Measurements from ENCODE around the gene KCNJ10.
"Not testable (repeated sequence)": the region's sequence is repeated elsewhere in the genome, so short reads cannot be mapped to it uniquely, and the experiment has no call there.

The KCNJ10 gene

DNA sequence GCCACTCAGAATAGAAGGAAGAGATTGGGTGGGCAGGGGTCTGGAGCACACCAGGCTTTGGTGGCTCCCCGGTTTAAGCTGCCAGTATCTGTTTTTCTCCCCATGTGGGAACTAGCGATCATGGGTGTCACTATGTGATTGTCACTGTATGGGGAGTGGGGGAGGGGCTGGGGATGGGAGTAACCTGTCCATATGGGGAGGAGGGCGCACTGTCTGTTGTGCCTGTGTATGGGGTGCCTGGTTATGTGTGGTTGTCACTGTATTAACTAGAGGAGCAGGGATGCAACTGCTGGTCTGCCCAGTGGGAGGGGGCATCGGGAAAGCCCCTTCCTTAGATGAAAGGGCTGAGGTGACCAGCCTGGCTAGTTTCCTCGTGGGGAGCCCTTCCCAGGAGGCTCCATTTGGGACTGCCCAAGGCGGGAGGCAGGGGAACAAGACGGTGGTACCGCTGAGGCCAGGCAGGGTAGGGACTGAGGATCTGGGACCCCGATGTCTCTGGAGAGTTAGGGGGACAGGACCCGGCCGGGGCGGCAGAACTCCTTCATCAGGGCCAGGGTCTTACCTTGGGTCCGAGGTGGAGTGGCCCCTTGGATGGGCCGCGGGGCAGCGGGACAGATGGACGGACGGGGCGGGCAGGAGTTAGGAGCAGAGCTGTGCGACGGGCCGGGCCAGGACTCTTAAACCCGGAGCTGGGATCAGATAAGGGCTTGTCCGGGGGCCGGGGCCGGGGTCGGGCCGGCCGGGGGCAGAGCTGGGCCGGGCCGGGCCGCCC, at the start of gene KCNJ10:
KCNJ10 (minus strand) TSS at position 701 of the 772 bp plus-strand sequence. CDS start 27,628 bp downstream, outside the sequence.
- DNase-seq (ENCODE audit: low read depth in 3 of 3), result no peak

DNA sequence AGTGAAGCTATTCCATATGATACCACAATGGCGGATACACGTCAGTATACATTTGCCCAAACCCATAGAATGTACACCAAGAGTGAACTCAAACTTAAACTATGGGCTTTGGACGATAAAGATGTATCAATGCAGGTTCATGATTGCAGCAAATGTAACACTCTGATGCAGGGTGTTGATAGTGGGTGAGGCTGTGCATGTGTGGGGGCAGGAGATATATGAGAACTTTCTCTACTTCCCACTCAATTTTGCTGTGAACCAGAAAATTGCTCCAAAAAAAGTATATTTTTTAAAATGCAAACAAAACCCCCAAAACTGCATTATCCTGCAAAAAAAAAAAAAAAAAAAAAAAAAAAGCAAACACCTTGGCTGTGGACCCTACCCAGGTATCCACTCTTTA, 49.0 kb upstream of the KCNJ10 start:
- DNase-seq (ENCODE audit: low read depth in 3 of 3), result no peak

DNA sequence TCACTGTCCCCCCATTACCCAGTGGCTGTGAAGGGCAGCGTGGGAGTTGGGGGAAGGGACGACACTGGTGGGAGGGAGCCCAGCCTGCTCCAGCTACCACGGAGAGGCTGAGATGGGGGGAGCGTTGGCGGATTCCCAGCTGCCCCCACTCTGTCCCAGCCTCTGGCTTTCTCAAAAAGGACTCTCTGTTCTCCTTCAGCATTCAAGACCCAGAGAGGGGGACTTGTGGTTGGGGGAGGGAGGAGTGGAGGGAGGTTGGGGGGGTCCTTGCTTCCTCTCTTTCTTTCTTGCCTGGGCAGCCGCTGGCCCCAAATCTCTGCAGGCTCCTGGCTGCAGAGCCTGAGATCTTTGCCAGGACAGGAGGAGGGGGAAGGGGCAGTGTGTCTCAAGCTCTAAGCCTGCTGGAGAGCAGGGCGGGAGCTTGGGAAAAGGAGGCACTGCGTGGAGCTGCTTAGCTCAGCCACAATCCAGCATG, 47.8 kb upstream of the KCNJ10 start:
- no peak for DNase-seq (ENCODE audit: low read depth in 3 of 3)

DNA sequence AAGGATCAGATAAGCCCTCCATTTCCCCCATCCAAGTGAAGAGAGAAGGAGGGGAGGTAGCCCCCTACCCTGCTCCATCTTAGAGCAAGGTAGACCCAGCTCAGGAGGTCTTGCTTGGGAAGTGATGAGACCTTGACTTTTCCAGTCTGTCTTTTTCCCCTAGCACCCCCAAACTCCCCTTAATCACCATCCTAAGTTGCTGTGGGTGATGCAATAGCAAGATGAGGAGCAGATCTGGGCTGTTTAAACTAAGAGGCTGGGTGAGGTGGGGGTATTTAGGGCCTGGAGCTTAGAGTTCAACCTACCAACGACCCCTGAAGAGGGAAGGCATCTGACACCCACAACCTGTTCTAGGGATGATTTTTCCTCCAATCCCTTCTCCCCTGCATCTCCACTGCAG, 47.3 kb upstream of the KCNJ10 start:
- DNase-seq (ENCODE audit: low read depth in 3 of 3), result no peak

DNA sequence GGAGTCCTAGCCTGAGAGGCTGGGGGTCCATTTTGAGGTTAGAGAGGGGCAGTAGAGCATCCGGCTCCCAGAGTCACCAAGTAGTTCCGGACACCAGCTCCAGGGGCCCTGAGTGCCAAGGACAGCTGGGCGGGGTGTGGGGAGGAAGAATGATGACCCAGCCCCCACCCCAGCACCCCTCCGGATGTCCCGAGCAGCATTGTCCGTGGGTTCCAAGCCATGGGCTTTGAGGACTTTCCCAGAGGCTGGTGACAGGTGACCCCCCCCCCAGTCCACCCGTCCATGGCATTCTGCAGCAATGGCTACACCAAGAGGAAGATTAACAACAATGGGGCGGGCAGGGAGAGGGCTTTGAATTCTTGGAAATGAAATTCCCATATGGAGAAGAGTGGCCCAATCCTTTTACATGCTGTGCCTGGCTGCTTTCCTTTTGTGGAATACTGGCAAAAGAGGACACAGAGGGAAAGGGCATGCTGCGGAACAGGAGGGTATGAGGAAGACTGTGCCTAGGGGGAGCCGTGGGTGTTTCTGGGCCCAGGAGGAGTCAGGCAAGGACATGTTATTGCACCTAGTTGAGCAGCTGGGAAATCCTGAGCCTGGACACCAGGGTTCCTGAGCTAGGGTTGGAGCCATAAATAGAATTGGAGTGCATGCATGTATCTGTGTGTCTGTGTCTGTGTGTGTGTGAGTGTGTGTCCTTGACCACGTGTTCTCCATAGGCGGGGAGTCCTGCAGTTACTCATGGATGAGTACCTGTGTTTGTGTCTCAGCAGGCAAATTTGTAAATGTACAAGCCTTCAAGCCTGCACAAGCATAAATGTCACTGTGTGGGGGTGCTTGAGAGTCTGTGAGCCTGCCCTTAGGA, 46.6 kb upstream of the KCNJ10 start:
- DNase-seq (ENCODE audit: low read depth in 3 of 3), result no peak

DNA sequence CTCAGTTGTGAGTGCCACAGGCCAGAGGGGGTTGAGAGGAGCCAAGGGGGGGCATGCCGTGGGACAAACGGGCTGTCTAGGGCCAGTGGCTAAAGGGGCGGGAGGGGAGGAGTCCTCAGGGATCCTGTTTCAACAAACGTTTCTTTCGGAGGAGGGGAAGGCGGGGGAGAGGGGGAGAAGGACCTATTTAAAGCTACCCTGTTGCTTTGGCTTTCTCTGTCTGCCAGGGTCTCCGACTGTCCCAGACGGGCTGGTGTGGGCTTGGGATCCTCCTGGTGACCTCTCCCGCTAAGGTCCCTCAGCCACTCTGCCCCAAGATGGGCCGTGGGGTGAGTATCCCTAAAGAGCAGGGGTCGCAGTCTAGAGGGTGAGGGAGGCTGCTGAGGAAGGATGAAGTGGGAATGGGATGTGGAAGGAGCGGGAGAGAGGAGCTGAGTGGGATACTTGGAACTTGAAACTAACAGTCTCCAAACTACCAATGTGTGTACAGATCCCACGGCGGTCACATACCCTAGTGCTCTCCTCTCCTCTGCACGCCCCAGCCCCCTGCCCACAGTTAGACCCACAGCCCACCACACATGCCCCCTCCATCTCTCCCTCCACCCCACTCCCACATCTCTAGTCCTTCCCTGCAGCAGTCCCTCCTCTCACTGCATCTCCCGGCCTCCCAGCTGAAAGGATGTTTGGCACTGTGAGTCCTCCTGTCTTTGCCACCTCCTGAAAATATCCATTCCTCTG, 45.8 kb upstream of the KCNJ10 start, which contains the start of gene ATP1A2:
ATP1A2 (plus strand) TSS at position 215 of the 738 bp plus-strand sequence; CDS start at position 318, 103 bp downstream.
- no peak for DNase-seq (ENCODE audit: low read depth in 3 of 3)

DNA sequence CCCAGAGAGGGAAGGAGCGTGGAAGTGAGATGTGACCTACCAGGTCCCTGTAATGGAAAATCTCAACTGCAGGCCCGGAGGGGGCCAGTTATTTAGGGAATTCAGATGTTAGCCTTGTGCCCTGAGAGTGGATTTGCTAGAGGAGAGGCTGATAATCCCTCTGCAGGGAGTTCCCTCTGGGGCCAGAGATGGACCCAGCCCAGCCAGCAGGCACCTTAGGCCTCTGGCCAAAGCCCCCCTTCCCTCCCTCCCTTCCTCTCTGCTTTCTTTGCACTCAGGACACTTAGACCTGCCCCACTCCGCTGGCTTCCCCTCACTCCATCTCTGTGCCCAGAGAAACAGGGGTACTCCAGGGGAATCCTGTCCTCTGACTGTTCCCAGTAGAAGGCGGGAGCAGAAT, 44.1 kb upstream of the KCNJ10 start:
- no peak for DNase-seq (ENCODE audit: low read depth in 3 of 3)

DNA sequence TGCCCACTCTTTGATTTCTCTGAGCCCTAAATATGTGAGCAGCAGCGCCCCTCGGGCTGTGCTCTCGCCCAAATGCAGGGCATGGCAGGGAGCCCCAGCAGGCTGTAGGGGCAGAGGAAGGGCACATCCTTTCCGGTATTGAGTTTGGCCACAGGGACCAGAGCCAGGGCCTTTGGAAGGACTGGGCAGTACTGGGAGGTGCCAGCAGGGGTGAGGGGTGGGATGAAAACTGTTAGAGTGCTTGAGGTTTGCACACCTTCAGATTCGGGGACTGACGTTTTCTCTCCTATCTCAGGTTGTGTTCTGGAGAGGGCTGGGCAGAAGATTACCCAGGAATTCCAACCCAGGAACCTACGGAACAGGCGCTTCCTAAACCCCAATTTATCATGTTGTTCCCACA, 43.4 kb upstream of the KCNJ10 start:
- no peak for DNase-seq (ENCODE audit: low read depth in 3 of 3)

DNA sequence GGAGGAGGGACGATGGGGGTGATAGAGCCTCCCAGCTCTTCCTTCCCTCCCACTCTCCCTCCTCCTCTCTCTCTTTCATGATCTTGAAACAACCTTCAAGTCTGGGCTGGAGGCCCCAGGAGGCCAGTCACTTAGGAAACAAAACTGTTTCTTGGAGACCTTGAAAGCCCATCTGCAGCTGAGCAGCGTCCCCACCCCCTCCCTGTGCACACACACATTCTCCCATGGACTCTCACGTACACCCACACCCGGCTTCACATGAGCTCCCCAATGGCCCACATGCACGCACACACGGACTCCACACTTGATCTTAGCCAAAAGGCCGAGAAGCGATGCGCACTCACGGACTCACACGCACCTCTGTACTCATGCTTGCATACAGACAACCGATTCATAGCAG, 42.4 kb upstream of the KCNJ10 start:
- DNase-seq (ENCODE audit: low read depth in 3 of 3), result no peak

DNA sequence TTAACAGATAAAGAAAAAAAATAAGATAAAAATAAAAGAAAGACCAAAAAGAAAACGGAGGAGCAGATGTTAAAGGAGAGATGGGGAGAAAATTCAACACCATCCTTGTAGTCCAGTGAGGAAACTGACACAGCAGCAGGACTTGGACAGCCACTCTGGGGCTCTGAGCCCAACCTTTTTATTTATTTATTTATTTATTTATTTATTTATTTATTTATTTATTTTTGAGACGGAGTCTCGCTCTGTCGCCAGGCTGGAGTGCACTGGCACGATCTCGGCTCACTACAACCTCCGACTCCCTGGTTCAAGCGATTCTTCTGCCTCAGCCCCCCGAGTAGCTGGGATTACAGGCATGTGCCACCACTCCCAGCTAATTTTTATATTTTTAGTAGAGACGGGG, 41.5 kb upstream of the KCNJ10 start:
- not testable (repeated sequence) for DNase-seq (ENCODE audit: low read depth in 3 of 3)

DNA sequence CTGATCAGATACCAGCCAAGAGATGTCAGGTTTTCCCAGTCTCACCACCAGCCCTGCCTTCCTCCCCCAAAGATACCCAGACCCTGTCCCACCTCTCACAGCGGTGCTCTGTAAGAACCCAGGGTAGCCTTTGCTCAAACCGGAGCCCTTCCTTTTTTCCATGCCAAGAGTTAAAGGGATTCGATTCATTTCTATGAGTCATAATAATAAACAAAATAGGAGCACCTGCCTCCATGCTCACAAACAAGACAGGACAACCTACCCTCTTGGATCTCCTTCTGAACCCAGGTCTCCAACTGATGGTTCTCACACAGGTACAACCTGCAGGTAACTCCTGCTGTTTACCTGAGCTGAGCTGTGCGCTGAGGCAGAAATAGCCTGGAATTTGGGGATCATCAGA, 39.7 kb upstream of the KCNJ10 start:
- no peak for DNase-seq (ENCODE audit: low read depth in 3 of 3)

DNA sequence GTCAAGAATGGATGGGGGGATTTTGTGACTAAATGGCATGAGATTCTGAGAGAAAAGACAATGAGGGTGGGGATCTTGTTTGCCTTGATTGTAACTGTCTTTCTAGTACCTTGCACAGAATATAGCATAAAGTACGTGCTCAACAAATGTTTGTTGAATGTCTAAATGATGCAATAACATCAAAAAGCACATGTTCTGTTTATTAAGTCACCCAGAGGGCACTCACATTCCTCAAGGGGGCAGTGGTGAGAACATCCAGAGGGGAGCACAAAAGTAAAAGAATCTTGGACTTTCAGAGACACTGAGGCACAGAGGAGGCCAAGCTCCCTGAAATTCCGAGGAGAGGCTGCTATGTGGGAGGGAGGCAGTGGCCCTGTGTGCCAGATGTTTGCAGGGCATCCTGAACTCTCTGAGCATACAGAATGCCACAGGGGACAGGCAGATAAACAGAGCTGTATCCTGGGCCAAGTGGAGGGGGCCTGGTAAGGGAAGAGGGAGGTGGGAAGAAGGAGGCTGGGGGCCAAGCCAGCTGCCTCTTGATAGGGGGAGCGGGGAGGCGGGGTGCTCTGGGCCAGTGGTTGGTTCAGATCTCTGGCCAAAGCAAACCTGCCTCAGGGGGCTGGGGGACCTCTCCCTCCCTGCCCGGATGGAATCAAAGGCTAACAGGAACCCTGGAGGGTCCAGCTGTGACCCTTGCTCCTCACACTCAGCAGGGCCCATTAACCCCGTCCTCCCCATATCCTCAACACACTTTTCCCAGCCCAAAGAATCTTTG, 39.1 kb upstream of the KCNJ10 start:
- no peak for DNase-seq (ENCODE audit: low read depth in 3 of 3)

DNA sequence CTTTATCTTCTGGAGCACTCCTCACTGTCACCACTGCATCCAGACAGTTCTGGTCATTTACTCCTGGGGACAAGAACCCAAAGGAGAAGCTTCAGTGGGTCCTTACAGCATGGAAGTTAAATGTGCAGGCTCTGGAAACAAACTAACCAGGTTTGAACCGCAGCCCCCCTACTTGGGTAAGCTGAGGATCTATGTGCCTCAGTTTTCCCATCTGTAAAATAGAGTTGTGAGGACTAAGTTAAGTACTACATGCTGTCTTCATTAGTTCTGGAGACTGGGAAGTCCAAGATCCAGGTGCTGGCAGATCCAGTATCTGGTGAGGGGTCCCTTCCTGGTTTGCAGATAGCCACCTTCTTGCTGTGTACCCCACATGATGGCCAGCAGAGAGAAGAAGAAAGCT, 37.6 kb upstream of the KCNJ10 start:
- DNase-seq (ENCODE audit: low read depth in 3 of 3), result no peak

DNA sequence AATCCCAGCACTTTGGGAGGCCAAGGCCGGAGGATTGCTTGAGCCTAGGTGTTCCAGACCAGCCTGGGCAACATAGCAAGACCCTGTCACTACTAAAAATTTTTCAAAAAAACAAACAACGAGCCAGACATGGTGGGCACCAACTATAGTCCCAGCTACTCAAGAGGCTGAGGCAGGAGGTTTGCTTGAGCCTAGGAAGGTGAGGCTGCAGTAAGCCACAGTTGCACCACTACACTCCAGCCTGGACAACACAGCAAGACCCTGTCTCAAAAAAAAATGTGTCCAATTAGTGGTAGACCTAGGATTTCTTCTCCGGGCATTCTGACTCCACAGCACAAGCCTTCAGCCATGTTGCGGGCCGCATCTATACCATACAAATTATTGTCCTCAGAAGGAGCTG, 35.2 kb upstream of the KCNJ10 start:
- DNase-seq (ENCODE audit: low read depth in 3 of 3), result no peak

DNA sequence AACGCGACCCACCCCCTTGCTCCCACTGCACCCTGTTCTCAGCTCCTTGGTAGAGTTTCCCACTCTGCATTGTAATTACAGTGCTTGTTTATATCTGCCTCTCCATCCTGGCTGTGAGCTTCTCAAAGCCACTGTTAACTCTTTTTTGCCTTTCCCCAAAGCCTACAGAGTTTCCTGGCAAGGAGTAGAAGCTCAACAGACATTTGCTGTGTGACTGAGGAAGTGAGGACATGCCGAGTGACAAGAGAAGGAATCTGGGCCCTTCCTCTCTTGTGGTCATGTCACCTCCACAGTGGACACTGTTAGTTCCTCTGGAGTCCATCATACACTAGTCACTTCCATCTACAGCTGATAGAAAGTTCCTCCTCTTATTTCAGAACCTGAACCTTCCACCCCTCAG, 34.5 kb upstream of the KCNJ10 start:
- DNase-seq (ENCODE audit: low read depth in 3 of 3), result no peak

DNA sequence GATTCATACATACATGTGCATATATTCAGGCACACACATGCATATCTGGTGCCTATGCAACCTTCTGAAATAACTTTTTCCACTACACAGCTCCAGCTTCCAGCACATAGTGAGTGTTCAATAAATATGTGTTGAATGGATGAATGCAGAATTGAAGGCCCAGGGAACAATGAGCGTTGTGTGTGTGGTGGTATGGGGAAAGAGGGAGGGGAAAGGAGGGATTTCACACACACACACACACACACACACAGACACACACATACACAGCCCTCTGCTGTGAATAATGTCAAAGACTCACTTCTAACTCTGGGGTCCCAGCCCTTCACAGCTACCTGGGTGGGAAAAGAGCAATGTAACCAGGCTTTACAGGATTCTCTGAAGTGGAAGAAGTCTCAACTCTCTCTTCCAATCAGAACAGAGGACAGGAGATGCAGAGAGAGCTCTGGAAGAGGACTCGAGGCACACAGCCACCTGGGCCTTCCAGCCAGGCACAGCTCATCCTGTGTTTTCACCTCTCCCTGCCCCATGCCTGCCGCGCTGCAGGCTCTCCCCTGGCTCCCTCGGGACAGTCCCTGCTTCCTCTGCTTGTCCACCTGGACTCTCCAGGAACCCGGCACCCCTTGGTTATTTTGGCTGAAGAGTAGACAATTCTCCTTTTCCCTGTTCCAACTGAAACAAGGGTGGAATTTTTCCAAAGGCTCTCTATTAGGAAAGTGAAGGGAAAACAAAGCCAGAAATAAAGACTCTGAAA, 33.9 kb upstream of the KCNJ10 start:
- no peak for DNase-seq (ENCODE audit: low read depth in 3 of 3)

DNA sequence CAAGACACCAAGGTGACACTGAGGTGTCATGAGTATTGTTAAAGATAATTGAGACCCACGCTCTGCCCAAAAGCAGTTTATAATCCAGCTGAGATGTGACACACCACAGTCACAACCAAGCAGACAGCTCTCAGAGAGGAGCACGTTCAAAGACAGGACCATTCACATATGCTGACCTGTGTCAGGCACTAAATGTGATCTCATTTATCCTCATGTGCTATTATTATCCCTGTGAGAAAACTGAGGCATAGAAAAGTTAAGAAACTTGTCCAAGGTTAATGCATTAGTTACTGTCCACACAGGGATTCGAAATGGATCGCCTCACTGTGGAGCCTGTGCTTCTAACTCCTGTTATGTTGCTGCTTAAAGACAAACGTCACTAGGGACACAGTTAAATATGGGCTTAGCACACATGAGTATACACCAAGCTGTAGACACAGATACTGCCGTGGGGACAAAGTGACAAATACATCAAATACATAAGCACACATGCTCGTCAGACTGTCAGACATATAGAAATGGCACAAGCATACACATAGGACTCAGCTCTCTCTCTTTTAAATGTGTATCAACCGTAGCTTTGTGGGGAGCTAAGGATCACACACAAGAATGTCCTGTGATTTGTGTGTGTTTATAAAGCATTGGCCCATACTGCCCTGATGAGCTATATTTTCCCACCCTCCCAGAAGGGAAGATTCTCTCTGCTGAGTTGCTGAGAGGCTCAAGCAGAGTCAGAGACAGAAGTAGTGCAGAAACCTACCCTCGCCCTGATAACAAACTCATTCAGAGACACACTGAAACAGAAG, 32.0 kb upstream of the KCNJ10 start:
- no peak for DNase-seq (ENCODE audit: low read depth in 3 of 3)

DNA sequence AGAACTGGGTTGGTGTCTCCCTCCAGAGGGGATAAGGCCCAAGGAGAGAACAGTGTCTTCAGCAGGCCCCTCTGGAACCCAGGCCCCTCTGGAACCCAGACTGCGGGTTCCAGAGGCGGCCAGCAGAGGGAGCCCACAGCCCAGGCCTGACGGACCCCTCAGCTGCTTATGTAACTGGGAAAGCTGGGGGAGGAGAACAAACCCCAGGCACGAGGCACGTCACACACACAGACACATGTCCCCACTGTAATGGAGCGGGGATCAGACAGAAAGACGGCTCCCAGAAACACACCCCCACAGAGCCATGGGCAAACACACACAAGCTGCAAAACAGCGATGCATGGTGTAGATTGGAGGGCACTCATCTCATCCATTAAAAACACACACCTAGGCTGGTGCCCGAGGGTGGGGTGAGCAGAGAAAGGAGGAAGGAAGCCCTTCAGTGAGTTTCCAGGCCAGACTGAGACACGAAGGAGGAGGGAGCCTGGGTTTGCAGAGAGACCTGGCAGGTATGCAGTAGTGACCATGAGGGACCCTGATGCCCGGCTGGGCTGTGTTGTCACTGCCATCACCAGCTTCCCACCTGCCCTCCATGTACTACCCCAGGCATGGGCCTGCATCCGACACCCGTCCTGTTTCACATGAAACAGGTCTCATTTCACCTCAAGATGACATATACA, 31.2 kb upstream of the KCNJ10 start:
- DNase-seq (ENCODE audit: low read depth in 3 of 3), result peak; percentile 52 to 65 (median 53)

DNA sequence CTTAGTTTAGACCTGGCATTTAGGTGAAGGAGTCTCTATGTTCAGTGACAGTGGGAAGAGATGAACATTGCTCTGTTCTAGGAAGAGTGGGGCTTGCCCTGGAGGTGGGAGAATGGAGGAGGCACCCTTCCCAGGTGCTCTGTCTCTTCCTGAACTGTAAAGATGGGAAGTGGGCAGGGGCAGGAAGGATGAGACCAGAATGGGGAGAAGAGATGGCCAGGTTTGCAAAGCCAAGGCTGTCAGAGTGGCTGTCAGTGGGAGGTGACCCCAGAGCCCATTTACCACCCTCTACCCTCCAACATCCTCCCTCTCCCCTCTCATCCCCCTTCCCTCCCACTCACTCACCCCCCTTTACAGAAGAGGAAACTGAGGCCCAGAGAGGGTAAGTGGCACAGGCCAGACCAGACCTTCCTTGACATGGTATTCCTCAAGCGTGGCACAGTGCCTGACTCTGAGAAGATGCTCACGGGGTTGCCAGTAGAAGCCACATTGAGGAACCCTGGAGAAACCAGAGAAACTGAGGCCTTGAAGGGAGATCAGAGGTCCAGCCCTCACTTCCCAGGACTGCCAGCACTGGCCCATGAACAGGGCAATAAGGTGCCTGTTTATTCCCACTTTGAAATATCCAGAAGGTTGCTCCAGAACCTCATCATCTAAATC, 29.9 kb upstream of the KCNJ10 start:
- DNase-seq (ENCODE audit: low read depth in 3 of 3), result no peak

Data from stimulated activated CD4-positive, alpha-beta T cell treated with anti-CD3 and anti-CD28 coated beads, TNF-alpha, amount 100 ng/mL, for 4 hours (primary cell).